Measurements from ENCODE around the gene SCN1B.
A peak's percentile ranks its signal among the peaks of the same experiment; 100 is the strongest.

SCN1B gene

DNA sequence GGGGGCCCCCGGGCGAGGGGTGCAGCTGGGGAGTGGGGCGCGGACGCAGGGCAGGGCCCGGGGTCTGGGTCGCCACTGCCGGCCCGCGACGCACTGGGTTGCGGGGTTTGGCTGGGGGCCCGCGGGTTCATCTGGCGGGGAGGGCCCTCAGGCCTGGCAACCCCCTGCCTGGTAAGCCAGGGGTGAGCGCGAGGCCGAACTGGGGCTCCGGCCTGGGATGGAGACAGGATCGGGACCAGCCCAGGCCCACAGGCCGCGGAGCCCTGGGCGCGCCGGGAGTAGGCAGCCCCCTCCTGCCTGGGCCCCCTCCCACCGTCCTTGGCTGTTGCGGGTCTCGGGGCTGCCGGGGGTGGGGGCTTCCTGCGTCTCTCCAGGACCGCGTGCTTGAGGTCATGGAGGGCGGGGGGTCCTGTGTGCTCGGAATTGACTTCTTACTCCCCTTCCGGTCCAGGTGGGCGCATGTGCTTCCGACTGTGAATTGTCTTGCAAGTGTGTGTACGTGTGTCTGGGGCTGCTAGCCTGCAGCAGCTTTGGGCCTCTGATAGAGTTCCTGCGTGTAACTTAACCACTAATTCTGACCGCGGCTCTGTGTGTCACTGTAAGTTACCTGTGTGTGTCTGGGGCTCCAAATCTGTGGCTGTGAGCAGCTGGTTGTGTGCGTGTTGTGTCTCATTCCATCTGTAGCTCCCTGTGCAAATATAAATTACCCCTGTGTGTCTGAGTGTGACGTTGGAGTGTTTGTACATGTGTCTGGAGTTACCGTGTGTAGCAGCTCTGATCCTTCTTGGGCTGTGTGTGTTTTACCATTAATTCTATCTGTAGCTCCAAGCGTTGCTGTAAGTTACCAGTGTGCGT, 29.4 kb upstream of the SCN1B start (continued):
- TF ChIP-seq ZNF114 (tag by site-specific recombination; IDR thresholded peaks at IDR 0.05) (no peak), GLI2 (tag by site-specific recombination; IDR thresholded peaks at IDR 0.05; ENCODE audit: borderline replicate concordance, low read depth) (no peak), ZNF112 (tag by site-specific recombination; IDR thresholded peaks at IDR 0.05) (no peak), ZNF626 (tag by site-specific recombination; IDR thresholded peaks at IDR 0.05) (no peak), YY1 (tag by site-specific recombination; IDR thresholded peaks at IDR 0.05) (peak; percentile 46), SCRT2 (tag by site-specific recombination; IDR thresholded peaks at IDR 0.05) (peak; percentile 69; the same call in 1 of the 2 replicates), ZNF121 (tag by site-specific recombination; IDR thresholded peaks at IDR 0.05) (0 out of 2 replicates have a peak, but pooled peaks have one; percentile 14), ZXDB (tag by site-specific recombination; IDR thresholded peaks at IDR 0.05) (peak; percentile 73), ZNF830 (tag by site-specific recombination; IDR thresholded peaks at IDR 0.05; ENCODE audit: low read depth) (no peak), ZNF341 (tag by site-specific recombination; IDR thresholded peaks at IDR 0.05; ENCODE audit: low read depth) (peak; percentile 74), ZNF660 (tag by site-specific recombination; IDR thresholded peaks at IDR 0.05) (no peak), ZNF76 (tag by site-specific recombination; IDR thresholded peaks at IDR 0.05; ENCODE audit: borderline replicate concordance, low read depth) (peak; percentile 53; the same call in 1 of the 2 replicates), ZNF19 (tag by site-specific recombination; IDR thresholded peaks at IDR 0.05; ENCODE audit: low read depth) (no peak), ZNF600 (tag by site-specific recombination; IDR thresholded peaks at IDR 0.05) (0 out of 2 replicates have a peak, but pooled peaks have one; percentile 46), ZNF248 (tag by site-specific recombination; IDR thresholded peaks at IDR 0.05) (no peak), ZBTB1 (tag by site-specific recombination; IDR thresholded peaks at IDR 0.05) (no peak), ZNF792 (tag by site-specific recombination; IDR thresholded peaks at IDR 0.05) (0 out of 2 replicates have a peak, but pooled peaks have one; percentile 49), ZNF10 (tag by site-specific recombination; IDR thresholded peaks at IDR 0.05) (no peak), ZNF223 (tag by site-specific recombination; IDR thresholded peaks at IDR 0.05) (peak; percentile 80), ZNF133 (tag by site-specific recombination; IDR thresholded peaks at IDR 0.05) (no peak; the same call in 1 of the 2 replicates), ZNF211 (tag by site-specific recombination; IDR thresholded peaks at IDR 0.05; ENCODE audit: low read depth) (no peak), ZNF623 (tag by site-specific recombination; IDR thresholded peaks at IDR 0.05) (no peak), ZBTB6 (tag by site-specific recombination; IDR thresholded peaks at IDR 0.05) (no peak), ZNF37A (tag by site-specific recombination; IDR thresholded peaks at IDR 0.05) (no peak)
- TF ChIP-seq, protein P1, sequence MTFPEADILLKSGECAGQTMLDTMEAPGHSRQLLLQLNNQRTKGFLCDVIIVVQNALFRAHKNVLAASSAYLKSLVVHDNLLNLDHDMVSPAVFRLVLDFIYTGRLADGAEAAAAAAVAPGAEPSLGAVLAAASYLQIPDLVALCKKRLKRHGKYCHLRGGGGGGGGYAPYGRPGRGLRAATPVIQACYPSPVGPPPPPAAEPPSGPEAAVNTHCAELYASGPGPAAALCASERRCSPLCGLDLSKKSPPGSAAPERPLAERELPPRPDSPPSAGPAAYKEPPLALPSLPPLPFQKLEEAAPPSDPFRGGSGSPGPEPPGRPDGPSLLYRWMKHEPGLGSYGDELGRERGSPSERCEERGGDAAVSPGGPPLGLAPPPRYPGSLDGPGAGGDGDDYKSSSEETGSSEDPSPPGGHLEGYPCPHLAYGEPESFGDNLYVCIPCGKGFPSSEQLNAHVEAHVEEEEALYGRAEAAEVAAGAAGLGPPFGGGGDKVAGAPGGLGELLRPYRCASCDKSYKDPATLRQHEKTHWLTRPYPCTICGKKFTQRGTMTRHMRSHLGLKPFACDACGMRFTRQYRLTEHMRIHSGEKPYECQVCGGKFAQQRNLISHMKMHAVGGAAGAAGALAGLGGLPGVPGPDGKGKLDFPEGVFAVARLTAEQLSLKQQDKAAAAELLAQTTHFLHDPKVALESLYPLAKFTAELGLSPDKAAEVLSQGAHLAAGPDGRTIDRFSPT (tag by site-specific recombination; IDR thresholded peaks at IDR 0.05): peak; percentile 32; the same call in 1 of the 2 replicates
- TF ChIP-seq, protein P2, sequence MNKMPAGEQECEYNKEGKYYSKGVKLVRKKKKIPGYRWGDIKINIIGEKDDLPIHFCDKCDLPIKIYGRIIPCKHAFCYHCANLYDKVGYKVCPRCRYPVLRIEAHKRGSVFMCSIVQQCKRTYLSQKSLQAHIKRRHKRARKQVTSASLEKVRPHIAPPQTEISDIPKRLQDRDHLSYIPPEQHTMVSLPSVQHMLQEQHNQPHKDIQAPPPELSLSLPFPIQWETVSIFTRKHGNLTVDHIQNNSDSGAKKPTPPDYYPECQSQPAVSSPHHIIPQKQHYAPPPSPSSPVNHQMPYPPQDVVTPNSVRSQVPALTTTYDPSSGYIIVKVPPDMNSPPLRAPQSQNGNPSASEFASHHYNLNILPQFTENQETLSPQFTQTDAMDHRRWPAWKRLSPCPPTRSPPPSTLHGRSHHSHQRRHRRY (tag by site-specific recombination; IDR thresholded peaks at IDR 0.05): no peak
- TF ChIP-seq, protein P3, sequence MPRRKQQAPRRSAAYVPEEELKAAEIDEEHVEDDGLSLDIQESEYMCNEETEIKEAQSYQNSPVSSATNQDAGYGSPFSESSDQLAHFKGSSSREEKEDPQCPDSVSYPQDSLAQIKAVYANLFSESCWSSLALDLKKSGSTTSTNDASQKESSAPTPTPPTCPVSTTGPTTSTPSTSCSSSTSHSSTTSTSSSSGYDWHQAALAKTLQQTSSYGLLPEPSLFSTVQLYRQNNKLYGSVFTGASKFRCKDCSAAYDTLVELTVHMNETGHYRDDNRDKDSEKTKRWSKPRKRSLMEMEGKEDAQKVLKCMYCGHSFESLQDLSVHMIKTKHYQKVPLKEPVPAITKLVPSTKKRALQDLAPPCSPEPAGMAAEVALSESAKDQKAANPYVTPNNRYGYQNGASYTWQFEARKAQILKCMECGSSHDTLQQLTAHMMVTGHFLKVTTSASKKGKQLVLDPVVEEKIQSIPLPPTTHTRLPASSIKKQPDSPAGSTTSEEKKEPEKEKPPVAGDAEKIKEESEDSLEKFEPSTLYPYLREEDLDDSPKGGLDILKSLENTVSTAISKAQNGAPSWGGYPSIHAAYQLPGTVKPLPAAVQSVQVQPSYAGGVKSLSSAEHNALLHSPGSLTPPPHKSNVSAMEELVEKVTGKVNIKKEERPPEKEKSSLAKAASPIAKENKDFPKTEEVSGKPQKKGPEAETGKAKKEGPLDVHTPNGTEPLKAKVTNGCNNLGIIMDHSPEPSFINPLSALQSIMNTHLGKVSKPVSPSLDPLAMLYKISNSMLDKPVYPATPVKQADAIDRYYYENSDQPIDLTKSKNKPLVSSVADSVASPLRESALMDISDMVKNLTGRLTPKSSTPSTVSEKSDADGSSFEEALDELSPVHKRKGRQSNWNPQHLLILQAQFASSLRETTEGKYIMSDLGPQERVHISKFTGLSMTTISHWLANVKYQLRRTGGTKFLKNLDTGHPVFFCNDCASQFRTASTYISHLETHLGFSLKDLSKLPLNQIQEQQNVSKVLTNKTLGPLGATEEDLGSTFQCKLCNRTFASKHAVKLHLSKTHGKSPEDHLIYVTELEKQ (tag by site-specific recombination; IDR thresholded peaks at IDR 0.05; ENCODE audit: borderline replicate concordance): no peak
- TF ChIP-seq, protein P4, sequence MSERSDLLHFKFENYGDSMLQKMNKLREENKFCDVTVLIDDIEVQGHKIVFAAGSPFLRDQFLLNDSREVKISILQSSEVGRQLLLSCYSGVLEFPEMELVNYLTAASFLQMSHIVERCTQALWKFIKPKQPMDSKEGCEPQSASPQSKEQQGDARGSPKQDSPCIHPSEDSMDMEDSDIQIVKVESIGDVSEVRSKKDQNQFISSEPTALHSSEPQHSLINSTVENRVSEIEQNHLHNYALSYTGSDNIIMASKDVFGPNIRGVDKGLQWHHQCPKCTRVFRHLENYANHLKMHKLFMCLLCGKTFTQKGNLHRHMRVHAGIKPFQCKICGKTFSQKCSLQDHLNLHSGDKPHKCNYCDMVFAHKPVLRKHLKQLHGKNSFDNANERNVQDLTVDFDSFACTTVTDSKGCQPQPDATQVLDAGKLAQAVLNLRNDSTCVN (tag by site-specific recombination; optimal IDR thresholded peaks at IDR 0.05): peak; percentile 72

Data from HEK293 (cell line).